Subcutaneous adipose tissue (tissue), 4 donors: ENCODE results near the gene MRM1. TPM values are rescaled to one million over a fixed set of nuclear protein-coding genes. Genes with fewer than 3 reads are reported as not detected.

Experiments used
- CTCF ChIP-seq: fragments of 450-650 bp; IDR thresholded peaks from one replicate; pipeline ENCODE4 v1.5.1; 2016; ENCODE audit warnings: low read depth, mild to moderate bottlenecking, control low read depth, antibody characterized with exemption, moderate library complexity
- total RNA-seq, 4 donors: library from RNA; depleted of rRNA; stranded (reverse); fragments of >200 nt; gene quantifications; one replicate each; pipeline ENCODE4 v1.1.0, GENCODE V29; 2016

Gene MRM1
- 1 to 10 TPM; 3.4 to 9.6 (median 5.4) TPM for total RNA-seq

DNA sequence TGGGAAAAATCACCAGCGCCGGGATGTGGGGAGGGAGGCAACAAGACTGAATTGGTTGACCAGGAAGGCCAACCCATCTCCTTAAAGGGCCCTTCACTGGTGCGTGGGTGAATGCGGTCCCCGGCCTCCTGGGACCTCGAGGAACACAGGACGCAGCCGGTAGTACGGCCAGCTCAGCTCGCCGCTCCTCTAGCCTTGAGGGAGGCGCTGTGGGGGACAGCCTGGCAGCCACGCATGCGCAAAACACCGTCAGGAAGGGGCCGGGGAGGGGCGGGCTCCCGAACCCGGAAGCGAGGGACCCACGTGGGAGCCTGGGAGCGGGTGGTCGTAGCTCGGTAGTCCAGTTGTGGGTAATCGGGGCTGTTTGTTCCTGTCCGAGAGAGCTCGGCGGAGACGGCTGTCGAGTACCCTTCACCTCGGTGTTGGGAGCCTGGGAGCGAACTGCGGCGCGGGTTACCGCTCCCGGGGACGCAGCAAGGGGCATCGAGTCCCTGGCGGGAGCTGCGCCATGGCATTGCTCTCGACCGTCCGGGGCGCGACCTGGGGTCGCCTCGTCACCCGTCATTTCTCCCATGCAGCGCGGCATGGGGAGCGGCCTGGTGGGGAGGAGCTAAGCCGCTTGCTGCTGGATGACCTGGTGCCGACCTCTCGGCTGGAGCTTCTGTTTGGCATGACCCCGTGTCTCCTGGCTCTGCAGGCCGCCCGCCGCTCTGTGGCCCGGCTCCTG lies at the start of gene MRM1:
MRM1 (plus strand) TSS at position 281 of the 727 bp plus-strand sequence; CDS start at position 509, 228 bp downstream.
- TF ChIP-seq CTCF = no peak

- TF ChIP-seq CTCF = no peak
Measured at GRCh38 chr17:36553459-36553858, 47.9 kb upstream of the MRM1 start.

DNA sequence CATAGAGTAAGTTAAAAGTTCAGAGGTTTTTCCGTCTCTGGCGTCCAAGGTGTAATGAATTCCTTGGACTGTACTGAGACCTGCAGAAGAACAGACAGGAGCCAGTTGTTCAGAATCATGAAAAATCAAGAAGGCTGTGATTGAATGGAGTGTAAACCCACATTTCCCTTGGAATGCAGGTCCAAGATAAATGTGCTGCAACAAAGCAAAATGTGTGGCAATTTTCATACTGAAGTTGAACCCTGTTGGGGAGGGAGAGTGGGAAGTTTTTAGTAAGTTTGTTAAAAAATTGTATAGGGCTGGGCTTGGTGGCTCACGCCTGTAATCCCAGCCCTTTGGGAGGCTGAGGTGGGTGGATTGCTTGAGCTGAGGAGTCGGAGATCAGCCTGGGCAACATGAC lies 35.3 kb upstream of the MRM1 start:
- no peak for TF ChIP-seq CTCF

DNA sequence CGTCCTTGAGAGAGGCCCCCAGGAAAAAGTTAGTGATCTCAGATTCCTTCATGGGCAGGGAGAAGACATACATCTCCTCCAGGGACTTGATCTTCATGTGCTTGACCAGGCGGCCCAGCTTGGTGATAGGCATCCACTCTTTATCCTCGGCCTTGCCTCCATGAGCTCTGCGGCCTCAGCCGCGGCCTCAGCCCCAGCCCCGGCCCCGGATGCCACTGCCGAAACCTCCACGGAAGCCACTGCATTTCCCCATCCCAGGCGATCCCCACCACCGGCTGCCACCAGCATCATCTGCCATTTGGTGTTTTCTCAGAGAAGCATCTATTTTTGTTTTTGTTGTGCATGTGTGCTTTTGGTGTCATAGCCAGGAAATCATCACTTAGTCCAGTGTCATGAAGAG lies 26.4 kb upstream of the MRM1 start:
- no peak for TF ChIP-seq CTCF

- no peak for TF ChIP-seq CTCF
Measured at GRCh38 chr17:36576793-36577192, 24.6 kb upstream of the MRM1 start.

DNA sequence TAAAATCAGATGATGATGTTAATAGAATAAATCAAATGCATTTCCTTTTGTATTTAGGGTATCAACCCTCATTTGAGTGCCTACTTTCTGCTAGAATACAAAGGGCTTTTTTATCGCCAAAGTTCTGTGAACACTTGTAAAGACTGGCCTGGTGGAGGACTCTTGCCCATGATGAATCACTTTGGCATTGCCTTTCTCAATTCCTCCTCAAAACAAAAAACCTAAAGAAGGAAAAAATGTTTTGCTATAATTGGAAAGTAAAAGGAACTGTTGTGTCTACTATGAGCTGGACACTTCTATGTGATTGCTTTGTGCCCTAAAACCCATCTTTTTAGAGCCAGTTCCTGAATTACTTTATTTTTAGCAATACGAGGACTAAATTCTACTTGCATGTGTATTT lies 22.7 kb upstream of the MRM1 start:
- TF ChIP-seq CTCF = no peak

GRCh38 chr17:36583787-36584186 lies 17.6 kb upstream of the MRM1 start:
- TF ChIP-seq CTCF = no peak
